Measurements from ENCODE around the gene ZNF438. TPM values are rescaled to one million over a fixed set of nuclear protein-coding genes. Genes with fewer than 3 reads are reported as not detected.

The ZNF438 gene
- total RNA-seq, 1 experiment from 2014 or later, result 3.7 TPM

GRCh38 chr10:31000071-31000782, 31.4 kb downstream of the ZNF438 start:
- Histone ChIP-seq H3K4me3 (no peak overlapping the region), H3K27me3 (no peaks in the 10 kb centered on the region), H3K36me3 (0 out of 2 replicates have a peak, but pooled peaks cover 3% of the 10 kb centered on the region), H3K9me3 (peaks cover 19% of the 10 kb centered on the region)
- no peak for DNase-seq

- DNase-seq, result no peak
- Histone ChIP-seq H3K36me3 (peaks cover 4% of the 10 kb centered on the region), H3K27me3 (no peaks in the 10 kb centered on the region), H3K4me3 (no peak overlapping the region), H3K9me3 (peaks cover 27% of the 10 kb centered on the region)
These were observed 32.5 kb downstream of the ZNF438 start for GRCh38 chr10:30999070-30999712.

- DNase-seq, result no peak
- Histone ChIP-seq H3K27me3 (no peaks in the 10 kb centered on the region), H3K36me3 (peaks cover 9% of the 10 kb centered on the region), H3K9me3 (peaks cover 27% of the 10 kb centered on the region), H3K4me3 (no peak overlapping the region)
These were observed 34.0 kb downstream of the ZNF438 start for GRCh38 chr10:30997536-30998235.

GRCh38 chr10:30996481-30997005, 35.1 kb downstream of the ZNF438 start:
- no peak for DNase-seq
- no peak overlapping the region for H3K4me3 ChIP-seq
- H3K9me3 ChIP-seq, result peaks cover 27% of the 10 kb centered on the region
- H3K36me3 ChIP-seq, result peaks cover 9% of the 10 kb centered on the region
- H3K27me3 ChIP-seq, result no peaks in the 10 kb centered on the region

- H3K27me3 ChIP-seq, result no peaks in the 10 kb centered on the region
- H3K36me3 ChIP-seq, result peaks cover 9% of the 10 kb centered on the region
- H3K4me3 ChIP-seq, result no peak overlapping the region
- DNase-seq, result no peak
- H3K9me3 ChIP-seq, result peaks cover 27% of the 10 kb centered on the region
These were observed 36.4 kb downstream of the ZNF438 start for GRCh38 chr10:30995081-30995770.

DNA sequence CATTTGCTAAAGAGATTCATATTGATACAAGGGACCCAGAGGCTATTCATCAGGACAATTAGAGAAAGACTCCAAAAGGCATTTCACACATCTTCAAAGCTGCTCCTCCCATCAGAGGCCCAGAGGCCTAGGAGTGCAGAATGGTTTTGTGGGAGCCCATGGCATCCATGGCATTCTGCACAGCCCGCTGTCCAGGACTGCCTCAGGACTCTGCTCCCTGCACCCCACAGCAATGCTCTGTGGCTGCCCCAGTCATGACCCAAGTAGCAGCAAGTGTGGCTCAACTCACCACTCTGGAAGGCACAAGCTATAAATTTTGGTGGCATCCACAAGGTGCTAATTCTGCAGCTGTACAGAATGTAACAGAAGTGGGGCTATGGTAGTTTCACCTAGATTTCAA, 38.5 kb downstream of the ZNF438 start:
- Histone ChIP-seq H3K9me3 (peaks cover 27% of the 10 kb centered on the region), H3K27me3 (no peaks in the 10 kb centered on the region), H3K36me3 (peaks cover 9% of the 10 kb centered on the region), H3K4me3 (no peak overlapping the region)
- no peak for DNase-seq

DNA sequence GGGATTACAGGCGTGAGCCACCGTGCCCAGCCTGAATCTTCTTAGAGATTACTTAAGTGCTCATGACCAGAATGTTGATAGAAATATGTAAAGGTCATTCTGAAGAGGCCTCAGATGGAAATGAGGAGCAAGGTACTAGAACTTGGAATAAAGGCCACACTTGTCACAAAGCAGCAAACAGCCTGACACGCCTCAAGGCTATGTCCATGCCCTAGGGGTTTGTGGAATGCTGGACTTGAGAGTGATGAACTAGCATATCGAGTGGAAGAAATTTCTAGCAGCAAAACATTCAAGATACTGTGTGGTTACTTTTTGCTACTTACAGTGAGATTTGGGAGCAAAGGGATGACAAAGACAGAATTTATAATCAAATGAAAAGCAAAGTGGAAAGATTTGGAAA, 39.0 kb downstream of the ZNF438 start:
- Histone ChIP-seq H3K4me3 (no peak overlapping the region), H3K36me3 (peaks cover 9% of the 10 kb centered on the region), H3K9me3 (peaks cover 24% of the 10 kb centered on the region), H3K27me3 (no peaks in the 10 kb centered on the region)
- no peak for DNase-seq

GRCh38 chr10:30991647-30992011, 40.0 kb downstream of the ZNF438 start:
- H3K9me3 ChIP-seq, result peaks cover 18% of the 10 kb centered on the region
- H3K27me3 ChIP-seq, result no peaks in the 10 kb centered on the region
- no peak overlapping the region for H3K4me3 ChIP-seq
- DNase-seq, result no peak
- H3K36me3 ChIP-seq, result peaks cover 9% of the 10 kb centered on the region

- peaks cover 9% of the 10 kb centered on the region for H3K36me3 ChIP-seq
- no peak overlapping the region for H3K4me3 ChIP-seq
- H3K9me3 ChIP-seq, result peaks cover 12% of the 10 kb centered on the region
- H3K27me3 ChIP-seq, result no peaks in the 10 kb centered on the region
- DNase-seq, result no peak
These were observed 40.6 kb downstream of the ZNF438 start for GRCh38 chr10:30990971-30991646.

- H3K27me3 ChIP-seq, result no peaks in the 10 kb centered on the region
- H3K9me3 ChIP-seq, result peaks cover 10% of the 10 kb centered on the region
- no peak overlapping the region for H3K4me3 ChIP-seq
- no peak for DNase-seq
- H3K36me3 ChIP-seq, result peaks cover 7% of the 10 kb centered on the region
These were observed 41.3 kb downstream of the ZNF438 start for GRCh38 chr10:30990351-30990750.

GRCh38 chr10:30988831-30989435, 42.7 kb downstream of the ZNF438 start:
- Histone ChIP-seq H3K27me3 (no peaks in the 10 kb centered on the region), H3K9me3 (no peaks in the 10 kb centered on the region), H3K36me3 (peaks cover 2% of the 10 kb centered on the region), H3K4me3 (no peak overlapping the region)
- no peak for DNase-seq

GRCh38 chr10:30987463-30987862, 44.2 kb downstream of the ZNF438 start:
- H3K9me3 ChIP-seq, result no peaks in the 10 kb centered on the region
- no peak overlapping the region for H3K4me3 ChIP-seq
- no peaks in the 10 kb centered on the region; the same call in none of the 2 replicates for H3K36me3 ChIP-seq
- no peaks in the 10 kb centered on the region for H3K27me3 ChIP-seq
- no peak for DNase-seq

DNA sequence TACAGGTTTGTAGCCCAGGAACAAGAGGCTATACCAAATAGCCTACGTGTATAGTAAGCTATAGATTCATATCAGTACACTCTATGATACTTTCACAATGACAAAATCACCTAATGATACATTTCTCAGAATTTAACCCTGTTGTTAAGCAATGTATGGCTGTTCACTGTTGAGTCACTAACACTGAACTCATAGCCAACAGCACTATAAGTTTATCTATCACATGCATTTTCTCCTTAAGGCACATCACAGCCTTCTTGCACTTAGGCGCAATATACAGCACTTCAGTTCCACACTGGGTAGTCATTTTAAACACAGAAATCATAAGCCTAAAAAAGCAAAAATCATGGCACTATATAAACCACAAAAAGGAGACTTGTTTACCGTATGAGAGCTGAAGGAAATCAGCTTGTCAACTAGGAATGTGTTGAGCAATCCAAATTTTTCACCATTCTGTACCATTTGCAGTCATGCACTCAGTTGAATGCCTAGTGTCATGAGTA, 45.6 kb downstream of the ZNF438 start:
- no peaks in the 10 kb centered on the region for H3K9me3 ChIP-seq
- no peak overlapping the region for H3K4me3 ChIP-seq
- H3K27me3 ChIP-seq, result no peaks in the 10 kb centered on the region
- no peaks in the 10 kb centered on the region; the same call in none of the 2 replicates for H3K36me3 ChIP-seq
- no peak for DNase-seq

DNA sequence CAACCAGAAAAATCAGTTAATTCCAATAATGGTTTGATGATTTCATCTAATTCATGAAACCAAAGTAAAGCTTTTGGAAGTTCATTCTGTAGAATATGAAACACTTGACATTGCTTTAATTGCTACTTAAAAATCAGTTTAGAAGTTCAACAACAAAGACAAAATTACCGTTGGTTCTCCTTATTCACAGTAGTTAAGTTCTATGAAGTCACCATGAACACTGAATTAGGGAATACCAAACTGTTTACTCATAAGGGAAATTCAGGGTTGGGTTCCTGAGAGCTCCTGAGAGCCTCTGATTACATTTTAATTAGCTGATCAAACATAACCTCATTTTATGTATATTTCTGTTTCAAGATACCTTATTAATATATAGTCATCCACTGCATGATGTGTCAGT, 46.2 kb downstream of the ZNF438 start:
- no peak overlapping the region for H3K4me3 ChIP-seq
- DNase-seq, result no peak
- no peaks in the 10 kb centered on the region for H3K9me3 ChIP-seq
- H3K36me3 ChIP-seq, result no peaks in the 10 kb centered on the region; the same call in none of the 2 replicates
- H3K27me3 ChIP-seq, result no peaks in the 10 kb centered on the region

DNA sequence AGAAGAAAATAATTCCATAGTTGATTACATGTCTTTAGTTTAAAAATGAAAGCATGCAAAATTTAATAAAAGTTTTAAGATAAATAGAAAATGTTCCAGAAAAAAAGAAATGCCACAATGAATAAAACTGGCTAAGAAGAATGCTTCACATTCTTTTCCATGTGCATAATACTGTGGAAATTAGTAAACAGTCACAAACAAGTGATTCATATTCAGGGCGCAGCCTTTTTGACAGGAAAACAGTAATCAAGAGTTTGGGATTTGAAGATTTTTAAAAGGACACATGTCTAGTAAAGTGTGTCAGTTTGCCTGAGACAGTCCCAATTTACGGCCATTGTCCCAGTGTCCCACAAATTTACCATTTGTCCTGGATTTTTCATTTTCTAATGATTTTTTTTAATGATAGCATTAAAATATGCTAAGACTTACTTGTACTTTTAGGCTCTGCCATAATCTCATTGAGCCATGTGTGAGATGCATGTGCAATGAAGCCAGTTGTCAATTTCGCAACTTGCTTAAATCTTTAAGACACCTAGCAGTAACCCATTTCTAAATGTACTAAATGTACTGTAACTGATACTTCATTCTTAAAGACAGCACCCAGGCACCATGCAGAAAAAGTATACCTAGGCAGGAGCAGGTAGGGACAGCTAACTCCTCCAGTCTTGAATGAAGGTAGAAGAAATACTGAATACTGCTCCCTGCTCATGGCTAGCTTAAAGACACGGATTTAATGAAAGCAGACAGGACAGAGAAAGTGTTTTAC, 46.9 kb downstream of the ZNF438 start:
- Histone ChIP-seq H3K36me3 (no peaks in the 10 kb centered on the region; the same call in none of the 2 replicates), H3K9me3 (peaks cover under 1% of the 10 kb centered on the region; the same call in 1 of the 2 replicates), H3K4me3 (no peak overlapping the region), H3K27me3 (no peaks in the 10 kb centered on the region)
- DNase-seq, result peak; percentile 11
